Measurements from ENCODE around the gene DIAPH3. TPM values are rescaled to one million over a fixed set of nuclear protein-coding genes. Genes with fewer than 3 reads are reported as not detected.
"Not testable (repeated sequence)": the region's sequence is repeated elsewhere in the genome, so short reads cannot be mapped to it uniquely, and the experiment has no call there.

DIAPH3 gene
- total RNA-seq = 4.6 TPM
- long read RNA-seq, full-length matches to known transcripts = 3 of 5 reads
- long read RNA-seq, partial matches to known transcripts = 0 of 5 reads
- long read RNA-seq, other reads (novel, unspliced or antisense) = 2 of 5 reads

- H3K4me1 ChIP-seq = peaks cover 18% of the 10 kb centered on the region
- peak within 1 kb of the TSS; percentile 94 for H3K27ac ChIP-seq
- H3K36me3 ChIP-seq = no peaks in the 10 kb centered on the region
- H3K4me3 ChIP-seq = peak within 1 kb of the TSS; percentile 79
- no peaks in the 10 kb centered on the region for H3K27me3 ChIP-seq
- DNase-seq (peak; percentile 98), ATAC-seq (peak; percentile 100)
- intact Hi-C loops (cut with DNase I) = no loop called here
- H3K9me3 ChIP-seq = no peaks in the 10 kb centered on the region
- no peak for TF ChIP-seq CTCF (IDR thresholded peaks at IDR 0.05)
Measured at GRCh38 chr13:60163478-60164233, at the start of gene DIAPH3. Gene DIAPH3 (minus strand): TSS chr13:60163928. CDS start chr13:60163766, 162 bp downstream.

- ATAC-seq = no peak
- no peaks in the 10 kb centered on the region for H3K36me3 ChIP-seq
- no peaks in the 10 kb centered on the region for H3K27me3 ChIP-seq
- intact Hi-C loops (cut with DNase I) = no loop called here
- H3K27ac ChIP-seq = no peak overlapping the region
- no peak for DNase-seq
- H3K9me3 ChIP-seq = no peaks in the 10 kb centered on the region
- H3K4me3 ChIP-seq = no peak overlapping the region
- H3K4me1 ChIP-seq = no peaks in the 10 kb centered on the region
- no peak for TF ChIP-seq CTCF (IDR thresholded peaks at IDR 0.05)
Measured at GRCh38 chr13:60213236-60213744, 49.6 kb upstream of the DIAPH3 start.

- H3K4me1 ChIP-seq = no peaks in the 10 kb centered on the region
- H3K4me3 ChIP-seq = no peak overlapping the region
- H3K27ac ChIP-seq = no peak overlapping the region
- ATAC-seq = no peak
- no peaks in the 10 kb centered on the region for H3K27me3 ChIP-seq
- H3K36me3 ChIP-seq = no peaks in the 10 kb centered on the region
- no peak for TF ChIP-seq CTCF (IDR thresholded peaks at IDR 0.05)
- no peaks in the 10 kb centered on the region for H3K9me3 ChIP-seq
- intact Hi-C loops (cut with DNase I) = no loop called here
- no peak for DNase-seq
Measured at GRCh38 chr13:60211548-60211947, 47.8 kb upstream of the DIAPH3 start.

GRCh38 chr13:60210510-60211330 is 47.0 kb upstream of the DIAPH3 start:
- no peak overlapping the region for H3K4me3 ChIP-seq
- ATAC-seq = no peak

GRCh38 chr13:60205499-60205898 is 41.8 kb upstream of the DIAPH3 start:
- H3K36me3 ChIP-seq; intact Hi-C loops (cut with DNase I); ATAC-seq; H3K9me3 ChIP-seq; H3K4me1 ChIP-seq; H3K27ac ChIP-seq; H3K4me3 ChIP-seq; H3K27me3 ChIP-seq; DNase-seq: not testable (repeated sequence)

More at GRCh38 chr13:60210510-60211330, 47.0 kb upstream of the DIAPH3 start:
- intact Hi-C loops (cut with DNase I) = no loop called here
- Histone ChIP-seq H3K27me3 (no peaks in the 10 kb centered on the region), H3K27ac (no peak overlapping the region), H3K36me3 (no peaks in the 10 kb centered on the region), H3K9me3 (no peaks in the 10 kb centered on the region), H3K4me1 (no peaks in the 10 kb centered on the region)
- TF ChIP-seq CTCF (IDR thresholded peaks at IDR 0.05) = no peak
- no peak for DNase-seq

- intact Hi-C loops (cut with DNase I) = no loop called here
- Histone ChIP-seq H3K9me3 (no peaks in the 10 kb centered on the region), H3K27me3 (no peaks in the 10 kb centered on the region), H3K27ac (no peak overlapping the region), H3K36me3 (no peaks in the 10 kb centered on the region), H3K4me3 (no peak overlapping the region), H3K4me1 (no peaks in the 10 kb centered on the region)
- no peak for ATAC-seq
- no peak for TF ChIP-seq CTCF (IDR thresholded peaks at IDR 0.05)
- DNase-seq = no peak
Measured at GRCh38 chr13:60201286-60201685, 37.6 kb upstream of the DIAPH3 start.

- H3K27ac ChIP-seq; H3K27me3 ChIP-seq; DNase-seq; H3K4me1 ChIP-seq; H3K9me3 ChIP-seq; ATAC-seq; intact Hi-C loops (cut with DNase I); H3K36me3 ChIP-seq; H3K4me3 ChIP-seq: not testable (repeated sequence)
Measured at GRCh38 chr13:60195893-60196292, 32.2 kb upstream of the DIAPH3 start.

Data from upper lobe of right lung (tissue), 1 donor.